HUES48 (cell line): ENCODE data around the gene SFRP5.

ENCODE experiments used
- H3K27ac ChIP-seq: one replicate; pipeline ENCODE4 v1.7.0; 2013; ENCODE audit warnings: low read depth, low read length, inconsistent platforms
- H3K27me3 ChIP-seq: 2 replicates; pipeline ENCODE4 v1.6.1; 2013; ENCODE audit warnings: mild to moderate bottlenecking, low read length; ENCODE audit not compliant: control insufficient read depth, insufficient read depth
- H3K36me3 ChIP-seq: 2 replicates; pipeline ENCODE4 v1.6.1; 2013; ENCODE audit warnings: low read length; ENCODE audit not compliant: control insufficient read depth, insufficient read depth
- H3K4me1 ChIP-seq: 2 replicates; pipeline ENCODE4 v1.6.1; 2013; ENCODE audit warnings: mild to moderate bottlenecking, low read length; ENCODE audit not compliant: control insufficient read depth, insufficient read depth
- H3K4me3 ChIP-seq: 2 replicates; pipeline ENCODE4 v1.5.1; 2013; ENCODE audit warnings: mild to moderate bottlenecking, low read depth, low read length
- H3K9ac ChIP-seq: 2 replicates; pipeline ENCODE4 v1.6.1; 2013; ENCODE audit warnings: mild to moderate bottlenecking, low read depth, low read length, moderate library complexity
- H3K9me3 ChIP-seq: 2 replicates; pipeline ENCODE4 v1.6.1; 2013; ENCODE audit warnings: low read length; ENCODE audit not compliant: control insufficient read depth, insufficient read depth

Gene SFRP5

GRCh38 chr10:97752956-97753355, 18.8 kb downstream of the SFRP5 start:
- no peaks in the 10 kb centered on the region for H3K9me3 ChIP-seq
- no peak overlapping the region for H3K4me3 ChIP-seq
- no peaks in the 10 kb centered on the region for H3K27me3 ChIP-seq
- no peak overlapping the region for H3K9ac ChIP-seq
- H3K4me1 ChIP-seq: no peaks in the 10 kb centered on the region
- H3K36me3 ChIP-seq: peaks cover 99% of the 10 kb centered on the region
- no peak overlapping the region for H3K27ac ChIP-seq

GRCh38 chr10:97748116-97748515, 23.7 kb downstream of the SFRP5 start:
- H3K4me1 ChIP-seq: no peaks in the 10 kb centered on the region
- peaks cover 94% of the 10 kb centered on the region for H3K36me3 ChIP-seq
- H3K27me3 ChIP-seq: no peaks in the 10 kb centered on the region
- no peak overlapping the region for H3K27ac ChIP-seq
- no peak overlapping the region for H3K9ac ChIP-seq
- no peak overlapping the region for H3K4me3 ChIP-seq
- no peaks in the 10 kb centered on the region for H3K9me3 ChIP-seq

- Histone ChIP-seq H3K36me3 (peaks cover 93% of the 10 kb centered on the region), H3K27ac (no peak overlapping the region)
Measured at GRCh38 chr10:97747573-97747972, 24.2 kb downstream of the SFRP5 start.

DNA sequence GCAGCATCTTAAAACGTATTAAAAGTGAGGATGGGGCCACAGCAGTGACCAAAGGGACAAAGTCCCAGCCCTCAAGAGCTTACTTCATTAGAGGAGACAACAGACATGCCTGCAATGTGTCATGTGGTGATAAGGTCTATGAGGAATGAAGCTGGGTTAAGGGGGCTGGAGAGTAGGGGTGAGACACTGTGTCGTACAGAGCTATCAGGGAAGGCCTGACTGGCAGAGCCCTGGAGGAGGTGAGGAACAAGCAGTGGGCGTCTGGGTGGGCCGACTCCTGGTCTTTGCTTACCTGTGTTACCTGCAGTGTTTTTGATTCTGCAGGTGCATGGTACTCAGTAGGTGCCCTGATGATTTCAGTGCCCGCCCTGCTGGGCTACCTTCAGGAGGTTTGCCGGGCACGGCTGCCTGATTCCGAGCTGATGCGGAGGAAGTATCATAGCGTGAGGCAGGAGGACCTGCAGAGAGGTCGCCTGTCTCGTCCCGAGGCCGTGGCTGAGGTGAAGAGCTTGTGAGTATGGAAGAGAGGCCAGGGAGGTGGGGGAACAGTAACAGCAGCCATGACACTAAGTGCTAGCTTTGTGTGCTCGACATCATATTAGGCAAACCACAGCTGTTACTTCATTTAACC, 27.3 kb downstream of the SFRP5 start:
- no peak overlapping the region for H3K27ac ChIP-seq
- H3K36me3 ChIP-seq: peaks cover 76% of the 10 kb centered on the region
- H3K4me1 ChIP-seq: no peaks in the 10 kb centered on the region

More at GRCh38 chr10:97747573-97747972, 24.2 kb downstream of the SFRP5 start:
- Histone ChIP-seq H3K27me3 (no peaks in the 10 kb centered on the region), H3K9me3 (no peaks in the 10 kb centered on the region), H3K4me1 (no peaks in the 10 kb centered on the region), H3K4me3 (no peak overlapping the region), H3K9ac (no peak overlapping the region)

GRCh38 chr10:97743169-97743943, 28.4 kb downstream of the SFRP5 start:
- H3K36me3 ChIP-seq: peaks cover 76% of the 10 kb centered on the region
- no peaks in the 10 kb centered on the region for H3K27me3 ChIP-seq
- no peaks in the 10 kb centered on the region for H3K9me3 ChIP-seq
- no peak overlapping the region for H3K4me3 ChIP-seq
- no peak overlapping the region for H3K27ac ChIP-seq
- no peak overlapping the region for H3K9ac ChIP-seq
- no peaks in the 10 kb centered on the region for H3K4me1 ChIP-seq

More for the DNA sequence above, 27.3 kb downstream of the SFRP5 start:
- Histone ChIP-seq H3K27me3 (no peaks in the 10 kb centered on the region), H3K9me3 (no peaks in the 10 kb centered on the region), H3K9ac (no peak overlapping the region), H3K4me3 (no peak overlapping the region)

- H3K36me3 ChIP-seq: peaks cover 53% of the 10 kb centered on the region
- no peak overlapping the region for H3K9ac ChIP-seq
- no peak overlapping the region for H3K27ac ChIP-seq
- peaks cover 11% of the 10 kb centered on the region for H3K27me3 ChIP-seq
- H3K4me1 ChIP-seq: peaks cover 4% of the 10 kb centered on the region
- H3K9me3 ChIP-seq: peaks cover 7% of the 10 kb centered on the region
- no peak overlapping the region for H3K4me3 ChIP-seq
Measured at GRCh38 chr10:97740613-97741012, 31.2 kb downstream of the SFRP5 start.

DNA sequence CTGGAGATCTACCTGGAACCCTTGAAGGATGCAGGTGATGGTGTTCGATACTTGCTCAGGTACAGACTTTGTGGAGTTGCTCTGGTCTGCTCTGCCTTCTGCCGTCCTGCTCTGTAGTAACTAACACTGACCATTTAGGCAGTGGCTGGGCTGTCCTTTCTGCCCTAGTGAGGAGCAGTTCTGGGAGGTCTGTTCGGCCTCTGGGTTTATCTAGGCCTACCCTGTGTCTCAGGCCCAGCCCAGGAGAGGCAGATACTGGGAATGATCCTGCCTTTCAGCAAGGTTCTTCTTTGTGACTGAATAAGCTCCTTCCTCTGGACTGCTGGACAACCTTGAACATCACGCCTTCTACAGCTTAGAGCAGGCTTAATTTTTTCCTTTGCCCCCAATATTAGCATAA, 33.2 kb downstream of the SFRP5 start:
- Histone ChIP-seq H3K4me3 (no peak overlapping the region), H3K4me1 (peaks cover 4% of the 10 kb centered on the region), H3K27me3 (peaks cover 20% of the 10 kb centered on the region), H3K36me3 (peaks cover 34% of the 10 kb centered on the region), H3K9ac (no peak overlapping the region), H3K27ac (no peak overlapping the region), H3K9me3 (peaks cover 7% of the 10 kb centered on the region)

GRCh38 chr10:97737770-97738265, 34.0 kb downstream of the SFRP5 start:
- Histone ChIP-seq H3K27me3 (peaks cover 20% of the 10 kb centered on the region), H3K36me3 (peaks cover 27% of the 10 kb centered on the region), H3K27ac (peak overlapping the region; percentile 89), H3K9ac (peak overlapping the region; percentile 86), H3K4me3 (peak overlapping the region; percentile 90), H3K4me1 (peaks cover 4% of the 10 kb centered on the region), H3K9me3 (peaks cover 7% of the 10 kb centered on the region)

GRCh38 chr10:97736902-97737769, 34.7 kb downstream of the SFRP5 start, which contains the start of gene ZFYVE27:
TSS of gene ZFYVE27 (plus strand) at chr10:97737128. CDS start at chr10:97738478, 1,350 bp downstream.
- Histone ChIP-seq H3K9ac (peak within 1 kb of the TSS; percentile 86), H3K27me3 (peaks cover 20% of the 10 kb centered on the region), H3K27ac (peak within 1 kb of the TSS; percentile 89), H3K4me3 (peak within 1 kb of the TSS; percentile 90), H3K36me3 (peaks cover 25% of the 10 kb centered on the region), H3K9me3 (peaks cover 7% of the 10 kb centered on the region), H3K4me1 (peaks cover 4% of the 10 kb centered on the region)

DNA sequence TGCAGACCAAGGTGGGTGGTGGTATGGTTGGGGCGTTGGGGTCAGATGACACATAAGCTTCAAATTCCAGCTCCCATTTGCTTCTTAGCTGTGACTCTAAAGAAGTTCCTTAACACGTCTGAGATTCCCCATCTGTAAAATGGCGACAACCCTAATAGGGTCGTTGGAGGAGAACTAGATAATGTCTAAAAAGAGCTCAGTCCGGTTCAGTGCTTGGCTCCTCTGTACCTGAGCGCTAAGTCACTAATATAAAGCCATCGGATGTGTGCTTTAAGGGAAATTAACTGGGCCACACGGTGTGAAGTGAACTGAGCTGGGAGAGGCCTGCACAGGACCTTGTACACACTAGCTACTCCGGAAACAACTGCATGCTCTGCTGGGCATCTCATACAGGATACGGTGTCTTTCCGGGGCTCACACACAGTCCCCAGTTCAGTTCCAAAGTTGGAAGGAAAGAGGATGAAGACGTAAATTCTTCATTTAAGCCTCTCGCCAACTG, 35.3 kb downstream of the SFRP5 start:
- Histone ChIP-seq H3K4me1 (peaks cover 4% of the 10 kb centered on the region), H3K9ac (no peak overlapping the region), H3K9me3 (peaks cover 7% of the 10 kb centered on the region), H3K4me3 (0 out of 2 replicates have a peak overlapping the region, but pooled peaks have one; percentile 90), H3K27me3 (peaks cover 20% of the 10 kb centered on the region), H3K27ac (no peak overlapping the region), H3K36me3 (peaks cover 25% of the 10 kb centered on the region)
